NCI-H69 (cell line): ENCODE measurements around the gene MYL6.
A peak's percentile ranks its signal among the peaks of the same experiment; 100 is the strongest.

Experiments
- DNase-seq: peaks from one replicate; lab custom pipeline; 2025; lab: John Stamatoyannopoulos, UW

Gene MYL6

GRCh38 chr12:56129206-56129941 lies 28.8 kb upstream of the MYL6 start:
- peak; percentile 75 for DNase-seq

GRCh38 chr12:56129942-56130495 lies 28.1 kb upstream of the MYL6 start:
- no peak for DNase-seq

- DNase-seq: no peak
These were observed 27.3 kb upstream of the MYL6 start for GRCh38 chr12:56130876-56131275.

GRCh38 chr12:56134897-56135296 lies 23.3 kb upstream of the MYL6 start:
- no peak for DNase-seq

- DNase-seq: no peak
These were observed 20.1 kb upstream of the MYL6 start for GRCh38 chr12:56137853-56138571.

- DNase-seq: no peak
These were observed 16.0 kb upstream of the MYL6 start for GRCh38 chr12:56141946-56142784.

- DNase-seq: no peak
These were observed 14.9 kb upstream of the MYL6 start for GRCh38 chr12:56143217-56143616.

GRCh38 chr12:56143870-56144269 lies 14.3 kb upstream of the MYL6 start:
- DNase-seq: no peak

- no peak for DNase-seq
These were observed 12.9 kb upstream of the MYL6 start for GRCh38 chr12:56145217-56145616.

- peak; percentile 57 for DNase-seq
These were observed 11.4 kb upstream of the MYL6 start for GRCh38 chr12:56146492-56147460.

GRCh38 chr12:56150563-56150962 lies 7.6 kb upstream of the MYL6 start:
- DNase-seq: peak; percentile 29

- peak; percentile 82 for DNase-seq
These were observed 6.5 kb upstream of the MYL6 start for GRCh38 chr12:56151672-56152131.

- DNase-seq: peak; percentile 98
These were observed 5.9 kb upstream of the MYL6 start, which contains the start of gene MYL6B for GRCh38 chr12:56152132-56152755. MYL6B (plus strand) TSS chr12:56152587; CDS start chr12:56153919, 1,332 bp downstream.

GRCh38 chr12:56152756-56153677 lies 5.1 kb upstream of the MYL6 start:
- DNase-seq: peak; percentile 70

GRCh38 chr12:56153678-56154065 lies 4.5 kb upstream of the MYL6 start:
- peak; percentile 77 for DNase-seq

GRCh38 chr12:56154246-56154771 lies 3.9 kb upstream of the MYL6 start:
- peak; percentile 99 for DNase-seq

GRCh38 chr12:56154818-56155217 lies 3.3 kb upstream of the MYL6 start:
- DNase-seq: no peak

- no peak for DNase-seq
These were observed 2.8 kb upstream of the MYL6 start for GRCh38 chr12:56155256-56155845.
